IMR-90 (cell line): ENCODE measurements around the gene TNS1. TPM values are rescaled to one million over a fixed set of nuclear protein-coding genes. Genes with fewer than 3 reads are reported as not detected.
A peak's percentile ranks its signal among the peaks of the same experiment; 100 is the strongest.

ENCODE experiments used
- ATAC-seq: fragments of 200-7000 bp; cut with Tn5 transposase; 2 replicates; pipeline ENCODE4 v1.9.1; 2020; ENCODE audit warnings: low read depth, mild to moderate bottlenecking, moderate library complexity
- BruUV-seq: library from RNA; stranded (reverse); fragments of 400-500 nt; replicated peaks from 2 replicates; lab custom pipeline; 2021; lab: Mats Ljungman, UMichigan
- CTCF ChIA-PET: fragments of 300-600 bp; formaldehyde crosslinking; extraction: SDS; loops from one replicate; lab custom pipeline; 2021; ENCODE audit warnings: antibody characterized with exemption; lab: Yijun Ruan, JAX
- POLR2A ChIA-PET: fragments of 300-600 bp; sonication (Branson Sonifier 250); formaldehyde crosslinking; loops from one replicate; lab custom pipeline; 2022; ENCODE audit warnings: antibody characterized with exemption; ENCODE audit not compliant: unreplicated experiment; lab: Charles Lee
- DNase-seq: peaks from one replicate; pipeline ENCODE4 v3.0.0; 2013
- H2AFZ ChIP-seq: replicated peaks from 2 replicates; pipeline ENCODE3; 2013; ENCODE audit warnings: low read length, mild to moderate bottlenecking; ENCODE audit not compliant: poor library complexity
- H2AK5ac ChIP-seq: 2 replicates; pipeline ENCODE4 v1.6.1; 2013; ENCODE audit warnings: low read depth, low read length, inconsistent platforms
- H2AK9ac ChIP-seq: replicated peaks from 2 replicates; pipeline ENCODE3; 2013; ENCODE audit warnings: mild to moderate bottlenecking, low read depth, low read length, moderate library complexity; ENCODE audit not compliant: poor library complexity
- H2BK120ac ChIP-seq: 2 replicates; pipeline ENCODE4 v1.6.1; 2013; ENCODE audit warnings: low read depth, low read length, inconsistent platforms
- H2BK15ac ChIP-seq: 3 replicates; pipeline ENCODE4 v1.6.1; 2013; ENCODE audit warnings: low read depth, low read length, inconsistent platforms
- H2BK20ac ChIP-seq: 2 replicates; pipeline ENCODE4 v1.6.1; 2013; ENCODE audit warnings: low read depth, mild to moderate bottlenecking, inconsistent platforms, low read length, moderate library complexity
- H2BK5ac ChIP-seq: 2 replicates; pipeline ENCODE4 v1.6.1; 2013; ENCODE audit warnings: mild to moderate bottlenecking, low read depth, low read length, inconsistent platforms; ENCODE audit not compliant: poor library complexity, severe bottlenecking
- H3K14ac ChIP-seq: replicated peaks from 2 replicates; pipeline ENCODE4 v1.6.1; 2013; ENCODE audit warnings: low read depth, low read length, inconsistent platforms
- H3K18ac ChIP-seq: 2 replicates; pipeline ENCODE4 v1.6.1; 2013; ENCODE audit warnings: low read depth, low read length, control low read depth
- H3K23ac ChIP-seq: 2 replicates; pipeline ENCODE4 v1.6.1; 2013; ENCODE audit warnings: low read depth, low read length, inconsistent platforms
- H3K27ac ChIP-seq: 2 replicates; pipeline ENCODE4 v1.5.1; 2013; ENCODE audit warnings: mild to moderate bottlenecking, control low read depth, low read length; ENCODE audit not compliant: insufficient read depth
- H3K27me3 ChIP-seq: 2 replicates; pipeline ENCODE4 v1.6.1; 2013; ENCODE audit warnings: low read length; ENCODE audit not compliant: control insufficient read depth, insufficient read depth
- H3K36me3 ChIP-seq: 2 replicates; pipeline ENCODE4 v1.6.1; 2013; ENCODE audit warnings: low read length, mixed read lengths; ENCODE audit not compliant: control insufficient read depth, insufficient read depth
- H3K4ac ChIP-seq: 2 replicates; pipeline ENCODE4 v1.6.1; 2013; ENCODE audit warnings: low read depth, low read length, inconsistent platforms
- H3K4me1 ChIP-seq: 2 replicates; pipeline ENCODE4 v1.6.1; 2013; ENCODE audit warnings: low read length, mixed read lengths; ENCODE audit not compliant: control insufficient read depth, insufficient read depth
- H3K4me2 ChIP-seq: 2 replicates; pipeline ENCODE4 v1.6.1; 2013; ENCODE audit warnings: low read depth, mild to moderate bottlenecking, control low read depth, low read length, moderate library complexity
- H3K4me3 ChIP-seq: 2 replicates; pipeline ENCODE4 v1.5.1; 2013; ENCODE audit warnings: low read depth, mild to moderate bottlenecking, control low read depth, low read length, moderate library complexity; ENCODE audit not compliant: insufficient read depth
- H3K56ac ChIP-seq: 2 replicates; pipeline ENCODE4 v1.6.1; 2013; ENCODE audit warnings: low read length, inconsistent platforms; ENCODE audit not compliant: insufficient read depth; ENCODE audit errors: extremely low read depth
- H3K79me1 ChIP-seq, 2 experiments: 2 replicates each; pipeline ENCODE4 v1.6.1; 2013; ENCODE audit warnings: low read length in 2 of 2, inconsistent platforms in 1 of 2, low read depth in 1 of 2
- H3K9ac ChIP-seq: 2 replicates; pipeline ENCODE4 v1.6.1; 2013; ENCODE audit warnings: low read depth, low read length, control low read depth
- H3K9me1 ChIP-seq: 2 replicates; pipeline ENCODE4 v1.6.1; 2013; ENCODE audit warnings: low read length, inconsistent platforms; ENCODE audit not compliant: insufficient read depth
- H3K9me3 ChIP-seq: 2 replicates; pipeline ENCODE4 v1.6.1; 2013; ENCODE audit warnings: low read length; ENCODE audit not compliant: control insufficient read depth, insufficient read depth
- H4K20me1 ChIP-seq: 2 replicates; pipeline ENCODE4 v1.6.1; 2013; ENCODE audit warnings: low read length, inconsistent platforms; ENCODE audit not compliant: insufficient read depth
- H4K5ac ChIP-seq: 2 replicates; pipeline ENCODE4 v1.6.1; 2013; ENCODE audit warnings: mild to moderate bottlenecking, low read depth, low read length, control low read depth
- H4K8ac ChIP-seq, 2 experiments: 2 replicates each; pipeline ENCODE4 v1.6.1; 2013; ENCODE audit warnings: low read depth in 2 of 2, low read length in 2 of 2, control low read depth in 1 of 2, inconsistent platforms in 1 of 2
- H4K91ac ChIP-seq: 2 replicates; pipeline ENCODE4 v1.6.1; 2013; ENCODE audit warnings: low read depth, low read length, inconsistent platforms; ENCODE audit not compliant: insufficient read depth
- CEBPB ChIP-seq: IDR thresholded peaks from 2 replicates; pipeline ENCODE4 v1.6.1; 2012; ENCODE audit warnings: low read depth, low read length, improper control_type of control experiment
- CHD1 ChIP-seq: IDR thresholded peaks from 2 replicates; pipeline ENCODE4 v1.6.1; 2012; ENCODE audit warnings: low read depth, low read length, improper control_type of control experiment
- CTCF ChIP-seq: conservative IDR thresholded peaks from 2 replicates; pipeline ENCODE4 v1.5.1; 2012; ENCODE audit warnings: mild to moderate bottlenecking, low read depth, low read length, improper control_type of control experiment
- FOS ChIP-seq: fragments of 150-350 bp; IDR thresholded peaks from 2 replicates; pipeline ENCODE4 v1.6.1; 2016; ENCODE audit warnings: low read depth, low read length
- MAFK ChIP-seq: IDR thresholded peaks from 2 replicates; pipeline ENCODE4 v1.6.1; 2012; ENCODE audit warnings: low read depth, low read length, improper control_type of control experiment
- MAZ ChIP-seq: IDR thresholded peaks from 2 replicates; pipeline ENCODE4 v1.6.1; 2012; ENCODE audit warnings: low read depth, mild to moderate bottlenecking, low read length, improper control_type of control experiment, moderate library complexity, borderline replicate concordance
- MXI1 ChIP-seq: IDR thresholded peaks from 2 replicates; pipeline ENCODE4 v1.6.1; 2012; ENCODE audit warnings: low read depth, mild to moderate bottlenecking, low read length, moderate library complexity, borderline replicate concordance
- NFE2L2 ChIP-seq: fragments of 150-350 bp; IDR thresholded peaks from 2 replicates; pipeline ENCODE4 v1.6.1; 2016; ENCODE audit warnings: low read depth, mild to moderate bottlenecking, low read length
- POLR2A ChIP-seq: IDR thresholded peaks from 2 replicates; pipeline ENCODE4 v1.6.1; 2012; ENCODE audit warnings: mild to moderate bottlenecking, low read depth, low read length
- RAD21 ChIP-seq: IDR thresholded peaks from 2 replicates; pipeline ENCODE4 v1.6.1; 2012; ENCODE audit warnings: low read length, improper control_type of control experiment
- RCOR1 ChIP-seq: IDR thresholded peaks from 2 replicates; pipeline ENCODE4 v1.6.1; 2012; ENCODE audit warnings: mild to moderate bottlenecking, low read length, improper control_type of control experiment; ENCODE audit not compliant: insufficient replicate concordance
- SMC3 ChIP-seq: fragments of 150-350 bp; IDR thresholded peaks from 2 replicates; pipeline ENCODE4 v1.6.1; 2016; ENCODE audit warnings: low read depth, mild to moderate bottlenecking, antibody characterized with exemption, low read length, moderate library complexity
- WGBS, 2 experiments: methylation state at CpG; one replicate each; pipeline versions ENCODE4 v1.1.5 to v1.1.7; 2013; ENCODE audit warnings: missing lambda C conversion rate in 2 of 2; ENCODE audit not compliant: insufficient read length in 1 of 2; ENCODE audit errors: extremely low coverage in 2 of 2; 5-methylcytosine and 5-hydroxymethylcytosine counted together
- dilution Hi-C: fragments of 300-500 bp; cut with HindIII; formaldehyde crosslinking; loops from one replicate; pipeline ENCODE4 v1.14.3; 2018; ENCODE audit warnings: low sequenced_read_pairs; ENCODE audit not compliant: unreplicated experiment
- in situ Hi-C: fragments of 300-500 bp; cut with MboI; formaldehyde crosslinking; loops from 3 replicates; pipeline ENCODE4 v1.14.3; 2019; ENCODE audit warnings: low sequenced_read_pairs, inconsistent platforms, mixed read lengths
- intact Hi-C: fragments of 100-400 bp; cut with micrococcal nuclease; formaldehyde crosslinking; loops from 2 replicates; pipeline ENCODE4 v1.10.0; 2022
- polyA plus RNA-seq, 3 experiments: library from polyadenylated mRNA; depleted of rRNA; stranded (reverse); fragments of >200 nt; gene quantifications; 2 replicates each; pipeline ENCODE4 v1.2.3, GENCODE V29; 2012; ENCODE audit warnings: low replicate concordance in 1 of 3
- total RNA-seq: library from RNA; depleted of rRNA; stranded (reverse); fragments of >200 nt; gene quantifications from 2 replicates; pipeline ENCODE4 v1.2.3, GENCODE V29; 2012

TNS1 gene
- total and polyA plus RNA-seq, 2 of the 4 experiments (the other 2 are of a cell fraction), result 41.1 to 45.2 TPM

DNA sequence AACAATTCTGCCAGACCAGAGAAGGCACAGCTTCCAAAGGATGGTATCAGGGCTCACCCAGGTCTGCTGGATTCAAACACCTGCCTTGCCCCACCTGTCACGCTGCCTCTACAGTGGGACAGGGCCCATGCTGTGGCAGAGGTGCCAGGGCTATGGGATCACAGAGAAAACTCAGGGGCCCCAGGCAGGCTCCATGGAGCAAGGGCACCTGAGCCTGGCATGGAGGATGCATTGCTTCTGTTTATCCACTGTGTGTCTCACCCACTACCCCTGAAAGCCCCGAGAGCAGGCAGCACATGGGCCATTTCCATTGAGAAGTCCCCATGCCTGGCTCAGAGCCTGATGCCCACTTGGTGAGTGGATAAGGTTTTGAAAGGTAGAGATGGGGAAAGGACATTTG lies 76.0 kb downstream of the TNS1 start:
- intact Hi-C loops, result no loop called here

More for the DNA sequence above, 76.0 kb downstream of the TNS1 start:
- Histone ChIP-seq H2AFZ (no peak overlapping the region), H3K4ac (peak overlapping the region; percentile 59; the same call in 1 of the 2 replicates), H3K4me1 (peaks cover 60% of the 10 kb centered on the region), H3K9me3 (no peaks in the 10 kb centered on the region), H2BK20ac (no peak overlapping the region), H2AK5ac (peak overlapping the region; percentile 47), H3K79me1 (peaks cover 39 to 94% of the 10 kb centered on the region in 2 experiments; a peak in 3 of 4 replicates), H3K23ac (no peak overlapping the region; the same call in 1 of the 2 replicates), H2BK120ac (no peak overlapping the region), H3K18ac (no peak overlapping the region), H4K91ac (no peak overlapping the region), H2BK15ac (no peak overlapping the region), H3K36me3 (no peaks in the 10 kb centered on the region), H4K20me1 (peaks cover 6% of the 10 kb centered on the region; the same call in 1 of the 2 replicates), H3K4me3 (no peak overlapping the region), H3K9me1 (peaks cover 54% of the 10 kb centered on the region), H4K8ac (no peak overlapping the region), H2BK5ac (no peak overlapping the region), H3K27me3 (no peaks in the 10 kb centered on the region), H3K27ac (no peak overlapping the region), H3K9ac (no peak overlapping the region), H4K5ac (no peak overlapping the region), H3K4me2 (no peak overlapping the region), H2AK9ac (no peak overlapping the region), H3K56ac (no peak overlapping the region), H3K14ac (0 out of 2 replicates have a peak overlapping the region, but pooled peaks have one; percentile 14)
- no peak for DNase-seq
- ChIA-PET POLR2A (no interaction called here), CTCF (no interaction called here)
- WGBS, 2 experiments, result no CpG with 5 or more reads among the region's 2 CpGs
- dilution Hi-C loops (no loop called here), in situ Hi-C loops (no loop called here)
- ATAC-seq, result no peak
- no peak for TF ChIP-seq MXI1
- no peak for TF ChIP-seq FOS
- no peak for TF ChIP-seq MAZ
- TF ChIP-seq CTCF, result no peak
- no peak for TF ChIP-seq MAFK
- no peak for TF ChIP-seq NFE2L2
- TF ChIP-seq SMC3, result no peak
- TF ChIP-seq POLR2A, result no peak
- no peak for TF ChIP-seq RAD21
- no peak for TF ChIP-seq CEBPB
- no peak for TF ChIP-seq RCOR1
- TF ChIP-seq CHD1, result no peak
- BruUV-seq, result no TSS peak
